ENCODE data around the gene UGT2B7. TPM values are rescaled to one million over a fixed set of nuclear protein-coding genes. Genes with fewer than 3 reads are reported as not detected.

Gene UGT2B7
- total RNA-seq, 2 experiments from 2014 or later = not detected

GRCh38 chr4:69095301-69095731 is 958 bp upstream of the UGT2B7 start:
- BruUV-seq (replicated peaks) = no TSS peak
- Histone ChIP-seq H3K79me2 (ENCODE audit: insufficient read depth, low read depth, low read length) (no peaks in the 10 kb centered on the region), H3K9me2 (ENCODE audit: insufficient read depth, low read length) (no peaks in the 10 kb centered on the region), H4K20me1 (ENCODE audit: insufficient read depth, low read length) (no peaks in the 10 kb centered on the region), H3K4me2 (ENCODE audit: low read length) (no peak overlapping the region), H3K36me3 (ENCODE audit: insufficient read depth, low read length) (no peaks in the 10 kb centered on the region), H3K4me1 (ENCODE audit: insufficient read depth, low read length, poor library complexity, severe bottlenecking) (no peaks in the 10 kb centered on the region), H3K27ac (ENCODE audit: low read depth, low read length, poor library complexity, severe bottlenecking) (no peak overlapping the region), H3K9me3 (ENCODE audit: low read length) (no peaks in the 10 kb centered on the region), H2AFZ (ENCODE audit: low read length) (no peak overlapping the region), H3K4me3 (ENCODE audit: low read depth, low read length, poor library complexity, severe bottlenecking) (no peak overlapping the region)
- intact Hi-C loops (cut with micrococcal nuclease; ENCODE audit: unreplicated experiment) = no loop called here
- POLR2A ChIA-PET = no interaction called here
- CTCF ChIA-PET (ENCODE audit: unreplicated experiment) = no interaction called here
- DNase-seq (ENCODE audit: low spot score) = no peak
- TF ChIP-seq EZH2phosphoT487 (IDR thresholded peaks at IDR 0.05; ENCODE audit: borderline replicate concordance, low read depth, low read length) (no peak), CTCF (conservative IDR thresholded peaks at IDR 0.05; ENCODE audit: low read length) (no peak)

DNA sequence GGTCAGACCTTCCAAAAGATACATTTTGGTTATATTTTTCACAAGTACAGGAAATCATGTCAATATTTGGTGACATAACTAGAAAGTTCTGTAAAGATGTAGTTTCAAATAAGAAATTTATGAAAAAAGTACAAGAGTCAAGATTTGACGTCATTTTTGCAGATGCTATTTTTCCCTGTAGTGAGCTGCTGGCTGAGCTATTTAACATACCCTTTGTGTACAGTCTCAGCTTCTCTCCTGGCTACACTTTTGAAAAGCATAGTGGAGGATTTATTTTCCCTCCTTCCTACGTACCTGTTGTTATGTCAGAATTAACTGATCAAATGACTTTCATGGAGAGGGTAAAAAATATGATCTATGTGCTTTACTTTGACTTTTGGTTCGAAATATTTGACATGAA is 536 bp downstream of the UGT2B7 start:
- no peak overlapping the region for H3K4me2 ChIP-seq (ENCODE audit: low read length)
- H3K79me2 ChIP-seq (ENCODE audit: insufficient read depth, low read depth, low read length) = no peaks in the 10 kb centered on the region
- no peaks in the 10 kb centered on the region for H3K36me3 ChIP-seq (ENCODE audit: insufficient read depth, low read length)
- H2AFZ ChIP-seq (ENCODE audit: low read length) = no peak overlapping the region
- H4K20me1 ChIP-seq (ENCODE audit: insufficient read depth, low read length) = no peaks in the 10 kb centered on the region
- H3K9me3 ChIP-seq (ENCODE audit: low read length) = no peaks in the 10 kb centered on the region
- ChIA-PET POLR2A (interaction anchor here (0.9 kb wide), 1 partner anchor 14 kb away, joined by 3 read pairs; no protein-coding TSS in a partner anchor), CTCF (ENCODE audit: unreplicated experiment) (no interaction called here)
- H3K4me1 ChIP-seq (ENCODE audit: insufficient read depth, low read length, poor library complexity, severe bottlenecking) = no peaks in the 10 kb centered on the region
- no peaks in the 10 kb centered on the region for H3K9me2 ChIP-seq (ENCODE audit: insufficient read depth, low read length)
- BruUV-seq (replicated peaks) = no TSS peak
- TF ChIP-seq EZH2phosphoT487 (IDR thresholded peaks at IDR 0.05; ENCODE audit: borderline replicate concordance, low read depth, low read length) (no peak), CTCF (conservative IDR thresholded peaks at IDR 0.05; ENCODE audit: low read length) (no peak)
- H3K4me3 ChIP-seq (ENCODE audit: low read depth, low read length, poor library complexity, severe bottlenecking) = no peak overlapping the region
- intact Hi-C loops (cut with micrococcal nuclease; ENCODE audit: unreplicated experiment) = no loop called here
- no peak overlapping the region for H3K27ac ChIP-seq (ENCODE audit: low read depth, low read length, poor library complexity, severe bottlenecking)
- no peak for DNase-seq (ENCODE audit: low spot score)

GRCh38 chr4:69098470-69098869 is 2.2 kb downstream of the UGT2B7 start:
- Histone ChIP-seq H3K36me3 (ENCODE audit: insufficient read depth, low read length) (no peaks in the 10 kb centered on the region), H3K4me1 (ENCODE audit: insufficient read depth, low read length, poor library complexity, severe bottlenecking) (no peaks in the 10 kb centered on the region), H3K4me2 (ENCODE audit: low read length) (no peak overlapping the region), H4K20me1 (ENCODE audit: insufficient read depth, low read length) (no peaks in the 10 kb centered on the region), H3K27ac (ENCODE audit: low read depth, low read length, poor library complexity, severe bottlenecking) (no peak overlapping the region), H3K9me2 (ENCODE audit: insufficient read depth, low read length) (no peaks in the 10 kb centered on the region), H2AFZ (ENCODE audit: low read length) (no peak overlapping the region), H3K9me3 (ENCODE audit: low read length) (no peaks in the 10 kb centered on the region), H3K4me3 (ENCODE audit: low read depth, low read length, poor library complexity, severe bottlenecking) (no peak overlapping the region), H3K79me2 (ENCODE audit: insufficient read depth, low read depth, low read length) (no peaks in the 10 kb centered on the region)
- no TSS peak for BruUV-seq (replicated peaks)
- no peak for DNase-seq (ENCODE audit: low spot score)
- TF ChIP-seq EZH2phosphoT487 (IDR thresholded peaks at IDR 0.05; ENCODE audit: borderline replicate concordance, low read depth, low read length) (no peak), CTCF (conservative IDR thresholded peaks at IDR 0.05; ENCODE audit: low read length) (no peak)
- POLR2A ChIA-PET = no interaction called here
- CTCF ChIA-PET (ENCODE audit: unreplicated experiment) = no interaction called here
- intact Hi-C loops (cut with micrococcal nuclease; ENCODE audit: unreplicated experiment) = no loop called here

Data from OCI-LY7 (cell line).